PC-3 (cell line): ENCODE data around the gene AQP9. TPM values are rescaled to one million over a fixed set of nuclear protein-coding genes. Genes with fewer than 3 reads are reported as not detected.
A peak's percentile ranks its signal among the peaks of the same experiment; 100 is the strongest.

Experiments
- ATAC-seq: fragments of 200-7000 bp; cut with Tn5 transposase; 2 replicates; pipeline ENCODE4 v1.9.1; 2020; ENCODE audit warnings: mild to moderate bottlenecking, moderate library complexity
- BruUV-seq: library from RNA; stranded (reverse); fragments of 400-500 nt; replicated peaks from 2 replicates; lab custom pipeline; 2021; lab: Mats Ljungman, UMichigan
- CTCF ChIA-PET: fragments of 300-600 bp; sonication (Branson Sonifier 250); formaldehyde crosslinking; loops from one replicate; lab custom pipeline; 2022; ENCODE audit warnings: antibody characterized with exemption; lab: Charles Lee
- POLR2A ChIA-PET: fragments of 300-600 bp; sonication (Branson Sonifier 250); formaldehyde crosslinking; loops from one replicate; lab custom pipeline; 2022; ENCODE audit warnings: antibody characterized with exemption; ENCODE audit not compliant: unreplicated experiment; lab: Charles Lee
- DNase-seq: peaks from one replicate; pipeline ENCODE4 v3.0.0-alpha.2; 2015
- H2AFZ ChIP-seq: fragments of 300-600 bp; sonication (generic); 2 replicates; pipeline ENCODE4 v1.6.0; 2016; ENCODE audit warnings: antibody characterized with exemption, low read length
- H3F3A ChIP-seq: fragments of 300-600 bp; sonication (generic); one replicate; pipeline ENCODE4 v1.6.0; 2017; ENCODE audit warnings: antibody characterized with exemption, low read length, control low read depth, mild to moderate bottlenecking; ENCODE audit not compliant: unreplicated experiment
- H3K27ac ChIP-seq: fragments of 300-600 bp; sonication (generic); 2 replicates; pipeline ENCODE4 v1.5.1; 2016; ENCODE audit warnings: mild to moderate bottlenecking, low read length
- H3K27me3 ChIP-seq: fragments of 300-600 bp; sonication (generic); 2 replicates; pipeline ENCODE4 v1.6.1; 2016; ENCODE audit warnings: low read length, mixed read lengths
- H3K36me3 ChIP-seq: fragments of 300-600 bp; sonication (generic); 2 replicates; pipeline ENCODE4 v1.6.1; 2016; ENCODE audit warnings: low read depth, mixed run types, low read length, mixed read lengths
- H3K4me1 ChIP-seq: fragments of 300-600 bp; sonication (generic); 2 replicates; pipeline ENCODE4 v1.5.1; 2016; ENCODE audit warnings: low read length; ENCODE audit not compliant: insufficient read depth
- H3K4me2 ChIP-seq: fragments of 300-600 bp; sonication (generic); 2 replicates; pipeline ENCODE4 v1.6.0; 2016; ENCODE audit warnings: low read length
- H3K4me3 ChIP-seq: fragments of 300-600 bp; sonication (generic); 2 replicates; pipeline ENCODE4 v1.5.1; 2016; ENCODE audit warnings: mild to moderate bottlenecking, low read length, mixed read lengths
- H3K79me2 ChIP-seq: fragments of 300-600 bp; sonication (generic); 2 replicates; pipeline ENCODE4 v1.6.1; 2017; ENCODE audit warnings: low read length, mixed read lengths
- H3K9ac ChIP-seq: fragments of 300-600 bp; sonication (generic); 2 replicates; pipeline ENCODE4 v1.6.0; 2016; ENCODE audit warnings: mild to moderate bottlenecking, low read length
- H3K9me2 ChIP-seq: fragments of 300-600 bp; sonication (generic); replicated peaks from 2 replicates; pipeline ENCODE4 v1.6.1; 2016; ENCODE audit warnings: mixed run types, low read length, mixed read lengths
- H3K9me3 ChIP-seq: fragments of 300-600 bp; sonication (generic); 2 replicates; pipeline ENCODE4 v1.6.1; 2016; ENCODE audit warnings: low read length, mixed read lengths
- H4K20me1 ChIP-seq: fragments of 300-600 bp; sonication (generic); 2 replicates; pipeline ENCODE4 v1.6.1; 2016; ENCODE audit warnings: low read length, mixed read lengths
- EZH2 ChIP-seq: fragments of 300-600 bp; sonication (generic); IDR thresholded peaks from one replicate; pipeline ENCODE4 v1.6.1; 2017; ENCODE audit warnings: antibody characterized with exemption, mild to moderate bottlenecking, low read length; ENCODE audit not compliant: unreplicated experiment
- EZH2phosphoT487 ChIP-seq: fragments of 300-600 bp; sonication (generic); IDR thresholded peaks from 2 replicates; pipeline ENCODE4 v1.6.1; 2018; ENCODE audit warnings: mild to moderate bottlenecking, antibody characterized with exemption, low read length, borderline replicate concordance
- intact Hi-C: fragments of 100-400 bp; cut with micrococcal nuclease; formaldehyde crosslinking; loops from 2 replicates; pipeline ENCODE4 v1.9.0; 2023
- total RNA-seq: library from RNA; depleted of rRNA; stranded (reverse); fragments of >200 nt; gene quantifications from 2 replicates; pipeline ENCODE4 v1.2.3, GENCODE V29; 2014
- TF ChIP-seq, protein P1 (sequence below): fragments of 300-600 bp; sonication (generic); conservative IDR thresholded peaks from 2 replicates; pipeline ENCODE4 v1.5.1; 2017; ENCODE audit warnings: antibody characterized with exemption, low read depth, mild to moderate bottlenecking, low read length

AQP9 gene
- total RNA-seq, 1 experiment from 2014 or later = not detected

- no peak for DNase-seq
- Histone ChIP-seq H3K27ac (no peak overlapping the region), H3K4me3 (no peak overlapping the region), H3K79me2 (no peaks in the 10 kb centered on the region), H4K20me1 (no peaks in the 10 kb centered on the region), H3K36me3 (no peaks in the 10 kb centered on the region), H3K9me2 (no peaks in the 10 kb centered on the region), H3K4me1 (no peaks in the 10 kb centered on the region), H3K27me3 (no peaks in the 10 kb centered on the region), H3K4me2 (no peak overlapping the region), H2AFZ (no peak overlapping the region), H3K9me3 (no peaks in the 10 kb centered on the region), H3F3A (no peaks in the 10 kb centered on the region), H3K9ac (no peak overlapping the region)
- TF ChIP-seq EZH2 (no peak), EZH2phosphoT487 (no peak)
- TF ChIP-seq, protein P1, sequence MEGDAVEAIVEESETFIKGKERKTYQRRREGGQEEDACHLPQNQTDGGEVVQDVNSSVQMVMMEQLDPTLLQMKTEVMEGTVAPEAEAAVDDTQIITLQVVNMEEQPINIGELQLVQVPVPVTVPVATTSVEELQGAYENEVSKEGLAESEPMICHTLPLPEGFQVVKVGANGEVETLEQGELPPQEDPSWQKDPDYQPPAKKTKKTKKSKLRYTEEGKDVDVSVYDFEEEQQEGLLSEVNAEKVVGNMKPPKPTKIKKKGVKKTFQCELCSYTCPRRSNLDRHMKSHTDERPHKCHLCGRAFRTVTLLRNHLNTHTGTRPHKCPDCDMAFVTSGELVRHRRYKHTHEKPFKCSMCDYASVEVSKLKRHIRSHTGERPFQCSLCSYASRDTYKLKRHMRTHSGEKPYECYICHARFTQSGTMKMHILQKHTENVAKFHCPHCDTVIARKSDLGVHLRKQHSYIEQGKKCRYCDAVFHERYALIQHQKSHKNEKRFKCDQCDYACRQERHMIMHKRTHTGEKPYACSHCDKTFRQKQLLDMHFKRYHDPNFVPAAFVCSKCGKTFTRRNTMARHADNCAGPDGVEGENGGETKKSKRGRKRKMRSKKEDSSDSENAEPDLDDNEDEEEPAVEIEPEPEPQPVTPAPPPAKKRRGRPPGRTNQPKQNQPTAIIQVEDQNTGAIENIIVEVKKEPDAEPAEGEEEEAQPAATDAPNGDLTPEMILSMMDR = no peak
- intact Hi-C loops = no loop called here
- BruUV-seq = no TSS peak
- POLR2A ChIA-PET = no interaction called here
- no peak for ATAC-seq
- CTCF ChIA-PET = interaction anchor here (0.9 kb wide), 1 partner anchor 1314 kb away, joined by 3 read pairs; no protein-coding TSS in a partner anchor
Measured at GRCh38 chr15:58214591-58215340, 76.6 kb downstream of the AQP9 start.

DNA sequence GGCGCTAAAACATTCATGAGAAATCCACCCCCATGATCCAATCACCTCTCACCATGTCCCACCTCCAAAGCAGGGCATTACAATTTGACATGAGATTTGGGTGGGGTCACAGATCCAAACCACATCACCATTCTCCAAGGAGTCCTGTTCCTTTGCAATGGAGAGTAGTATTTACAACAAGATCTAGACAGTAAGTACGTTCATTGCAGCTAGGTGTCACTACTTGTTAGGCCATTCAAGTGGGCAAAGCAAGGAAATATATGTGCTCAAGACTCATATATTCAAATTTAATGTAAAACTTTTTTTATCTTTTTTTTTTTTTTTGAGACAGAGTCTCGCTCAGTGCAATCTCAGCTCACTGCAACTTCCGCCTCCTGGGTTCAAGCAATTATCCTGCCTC lies 79.3 kb downstream of the AQP9 start:
- Histone ChIP-seq H3K4me3 (no peak overlapping the region), H3K27ac (no peak overlapping the region), H4K20me1 (no peaks in the 10 kb centered on the region), H3K36me3 (no peaks in the 10 kb centered on the region), H3F3A (no peaks in the 10 kb centered on the region), H3K9ac (no peak overlapping the region), H3K27me3 (no peaks in the 10 kb centered on the region), H3K79me2 (no peaks in the 10 kb centered on the region), H3K4me2 (no peak overlapping the region), H2AFZ (no peak overlapping the region), H3K9me2 (no peaks in the 10 kb centered on the region), H3K4me1 (no peaks in the 10 kb centered on the region), H3K9me3 (no peaks in the 10 kb centered on the region)
- BruUV-seq = no TSS peak
- CTCF ChIA-PET = interaction anchor here (0.6 kb wide), 2 partner anchors 24 to 32 kb away, joined by 4 read pairs; no protein-coding TSS in a partner anchor
- peak; percentile 18 for DNase-seq
- ATAC-seq = no peak
- TF ChIP-seq EZH2phosphoT487 = no peak
- no peak for TF ChIP-seq EZH2
- TF ChIP-seq, protein P1 = 0 out of 2 replicates have a peak, but pooled peaks have one; percentile 28
- intact Hi-C loops = no loop called here
- POLR2A ChIA-PET = no interaction called here
